Measurements from ENCODE around the gene ADRB1.

- TF ChIP-seq CTCF (IDR thresholded peaks at IDR 0.05) (peak in 1 of 6 experiments; percentile 15), POLR2A (IDR thresholded peaks at IDR 0.05) (no peak), POLR2AphosphoS5 (IDR thresholded peaks at IDR 0.05) (no peak)
Measured at GRCh38 chr10:114045136-114046086, 1.7 kb downstream of the ADRB1 start.

Data from upper lobe of left lung (tissue), 4 donors.